Activated T-cell treated with anti-CD3 and anti-CD28 coated beads, Interleukin-2, amount 50 U/mL, for 24 hours (primary cell): ENCODE results near the gene PPM1D.

Source experiments
- DNase-seq: peaks from one replicate; pipeline ENCODE4 v3.0.0-alpha.2; 2020
- H3K27ac Mint-ChIP-seq: 2 replicates; pipeline ENCODE4 v1.8.0; 2020; ENCODE audit warnings: mild to moderate bottlenecking, mixed read lengths
- H3K27me3 Mint-ChIP-seq: 2 replicates; pipeline ENCODE4 v1.8.0; 2020; ENCODE audit warnings: mixed read lengths
- H3K36me3 Mint-ChIP-seq: 2 replicates; pipeline ENCODE4 v1.8.0; 2020; ENCODE audit warnings: low read depth, mixed read lengths
- H3K4me1 Mint-ChIP-seq: 2 replicates; pipeline ENCODE4 v1.8.0; 2020; ENCODE audit warnings: low read depth, mixed read lengths
- H3K4me3 Mint-ChIP-seq: 2 replicates; pipeline ENCODE4 v1.8.0; 2020; ENCODE audit warnings: mild to moderate bottlenecking, moderate library complexity, mixed read lengths
- H3K9me3 Mint-ChIP-seq: 2 replicates; pipeline ENCODE4 v1.8.0; 2020; ENCODE audit warnings: mixed read lengths

The PPM1D gene

GRCh38 chr17:60680754-60681153 lies 80.8 kb downstream of the PPM1D start:
- Mint-ChIP-seq H3K27me3 (no peaks in the 10 kb centered on the region), H3K36me3 (peaks cover 22% of the 10 kb centered on the region), H3K9me3 (no peaks in the 10 kb centered on the region), H3K4me1 (peaks cover 20% of the 10 kb centered on the region), H3K4me3 (no peak overlapping the region), H3K27ac (no peak overlapping the region)
- DNase-seq = no peak

- DNase-seq = no peak
- Mint-ChIP-seq H3K36me3 (peaks cover 41% of the 10 kb centered on the region), H3K9me3 (no peaks in the 10 kb centered on the region), H3K27ac (no peak overlapping the region), H3K27me3 (no peaks in the 10 kb centered on the region), H3K4me3 (no peak overlapping the region), H3K4me1 (no peaks in the 10 kb centered on the region)
Measured at GRCh38 chr17:60685437-60685836, 85.4 kb downstream of the PPM1D start.

GRCh38 chr17:60695960-60696359 lies 96.0 kb downstream of the PPM1D start:
- peaks cover 2% of the 10 kb centered on the region for H3K4me1 Mint-ChIP-seq
- peaks cover 28% of the 10 kb centered on the region for H3K36me3 Mint-ChIP-seq
- no peaks in the 10 kb centered on the region for H3K27me3 Mint-ChIP-seq
- no peak overlapping the region for H3K4me3 Mint-ChIP-seq
- no peak overlapping the region for H3K27ac Mint-ChIP-seq
- no peaks in the 10 kb centered on the region for H3K9me3 Mint-ChIP-seq
- DNase-seq = no peak

- Mint-ChIP-seq H3K4me3 (no peak overlapping the region), H3K27me3 (no peaks in the 10 kb centered on the region), H3K9me3 (no peaks in the 10 kb centered on the region), H3K4me1 (peaks cover 2% of the 10 kb centered on the region), H3K27ac (no peak overlapping the region), H3K36me3 (peaks cover 12% of the 10 kb centered on the region)
- no peak for DNase-seq
Measured at GRCh38 chr17:60699090-60699489, 99.1 kb downstream of the PPM1D start.

GRCh38 chr17:60704170-60704569 lies 104.2 kb downstream of the PPM1D start:
- DNase-seq = no peak
- Mint-ChIP-seq H3K9me3 (no peaks in the 10 kb centered on the region), H3K4me3 (no peak overlapping the region), H3K27me3 (no peaks in the 10 kb centered on the region), H3K27ac (no peak overlapping the region), H3K4me1 (no peaks in the 10 kb centered on the region), H3K36me3 (peaks cover 11% of the 10 kb centered on the region)

GRCh38 chr17:60712675-60713074 lies 112.7 kb downstream of the PPM1D start:
- Mint-ChIP-seq H3K4me3 (no peak overlapping the region), H3K4me1 (no peaks in the 10 kb centered on the region), H3K9me3 (no peaks in the 10 kb centered on the region), H3K27ac (no peak overlapping the region), H3K27me3 (no peaks in the 10 kb centered on the region), H3K36me3 (peaks cover 20% of the 10 kb centered on the region)
- DNase-seq = no peak

GRCh38 chr17:60713608-60714007 lies 113.6 kb downstream of the PPM1D start:
- Mint-ChIP-seq H3K27ac (no peak overlapping the region), H3K4me3 (no peak overlapping the region), H3K36me3 (peaks cover 17% of the 10 kb centered on the region), H3K4me1 (no peaks in the 10 kb centered on the region), H3K9me3 (no peaks in the 10 kb centered on the region), H3K27me3 (no peaks in the 10 kb centered on the region)
- no peak for DNase-seq
